Upper lobe of left lung (tissue), 6 donors: ENCODE results near the gene DLG5. TPM values are rescaled to one million over a fixed set of nuclear protein-coding genes. Genes with fewer than 3 reads are reported as not detected.
A peak's percentile ranks its signal among the peaks of the same experiment; 100 is the strongest.

Experiments used
- ATAC-seq, 2 donors: fragments of 200-7000 bp; cut with Tn5 transposase; one replicate each; pipeline ENCODE4 v1.9.1; 2022; ENCODE audit warnings: mild to moderate bottlenecking in 2 of 2, moderate library complexity in 2 of 2; ENCODE audit not compliant: low FRiP score in 2 of 2
- DNase-seq, 2 donors: peaks; one replicate each; pipeline ENCODE4 v3.0.0-alpha.2; 2019 to 2020
- H3K27ac ChIP-seq, 4 donors: fragments of 200-600 bp; sonication (generic); one replicate each; pipeline ENCODE4 v1.5.1; 2016 to 2019
- H3K27me3 ChIP-seq, 4 donors: fragments of 200-600 bp; sonication (generic); one replicate each; pipeline ENCODE4 v1.5.1; 2017 to 2019
- H3K36me3 ChIP-seq, 4 donors: fragments of 200-600 bp; sonication (generic); one replicate each; pipeline ENCODE4 v1.5.1; 2016 to 2019
- H3K4me1 ChIP-seq, 4 donors: fragments of 200-600 bp; sonication (generic); one replicate each; pipeline ENCODE4 v1.5.1; 2018 to 2019
- H3K4me3 ChIP-seq, 4 donors: fragments of 200-600 bp; sonication (generic); one replicate each; pipeline ENCODE4 v1.5.1; 2017 to 2019; ENCODE audit warnings: mild to moderate bottlenecking in 2 of 4, moderate library complexity in 1 of 4
- H3K9me3 ChIP-seq, 4 donors: fragments of 200-600 bp; sonication (generic); one replicate each; pipeline ENCODE4 v1.5.1; 2018 to 2019
- EP300 ChIP-seq, 4 donors: sonication (generic); formaldehyde crosslinking; IDR thresholded peaks; one replicate each; pipeline ENCODE4 v1.5.1; 2017; ENCODE audit warnings: antibody characterized with exemption in 4 of 4, control low read depth in 2 of 4
- POLR2A ChIP-seq, 4 donors: fragments of 450-650 bp; IDR thresholded peaks; one replicate each; pipeline ENCODE4 v1.5.1; 2016 to 2017; ENCODE audit warnings: antibody characterized with exemption in 4 of 4, mild to moderate bottlenecking in 2 of 4
- POLR2AphosphoS5 ChIP-seq, 2 donors: sonication (generic); formaldehyde crosslinking; IDR thresholded peaks; one replicate each; pipeline ENCODE4 v1.5.1; 2017; ENCODE audit warnings: antibody characterized with exemption in 2 of 2
- WGBS, 2 donors: methylation state at CpG; one replicate each; pipeline ENCODE4 v1.1.5; 2017 to 2018; 5-methylcytosine and 5-hydroxymethylcytosine counted together
- total RNA-seq, 6 donors: library from RNA; depleted of rRNA in 4 of 6; stranded (reverse); fragments of >200 nt in 4 of 6; gene quantifications; one replicate each; pipeline versions ENCODE4 v1.1.0 to v1.2.1, GENCODE V29; 2016 to 2021
- TF ChIP-seq, protein P1 (sequence below), 6 experiments: fragments of 450-650 bp in 4 of 6; fragments of 200-600 bp in 2 of 6; sonication (generic) in 2 of 6; IDR thresholded peaks; one replicate each; pipeline ENCODE4 v1.5.1; 2016 to 2019; ENCODE audit warnings: antibody characterized with exemption in 6 of 6
- donor health status: DM: no; HTN: no; CAD: no; lungs with moderate emphysema.
- donor health status: DM: no; HTN: yes; CAD: no; lungs with severe emphysema.

The DLG5 gene
- total RNA-seq, 6 donors from 2014 or later, result 14.6 to 51.3 (median 23.4) TPM

DNA sequence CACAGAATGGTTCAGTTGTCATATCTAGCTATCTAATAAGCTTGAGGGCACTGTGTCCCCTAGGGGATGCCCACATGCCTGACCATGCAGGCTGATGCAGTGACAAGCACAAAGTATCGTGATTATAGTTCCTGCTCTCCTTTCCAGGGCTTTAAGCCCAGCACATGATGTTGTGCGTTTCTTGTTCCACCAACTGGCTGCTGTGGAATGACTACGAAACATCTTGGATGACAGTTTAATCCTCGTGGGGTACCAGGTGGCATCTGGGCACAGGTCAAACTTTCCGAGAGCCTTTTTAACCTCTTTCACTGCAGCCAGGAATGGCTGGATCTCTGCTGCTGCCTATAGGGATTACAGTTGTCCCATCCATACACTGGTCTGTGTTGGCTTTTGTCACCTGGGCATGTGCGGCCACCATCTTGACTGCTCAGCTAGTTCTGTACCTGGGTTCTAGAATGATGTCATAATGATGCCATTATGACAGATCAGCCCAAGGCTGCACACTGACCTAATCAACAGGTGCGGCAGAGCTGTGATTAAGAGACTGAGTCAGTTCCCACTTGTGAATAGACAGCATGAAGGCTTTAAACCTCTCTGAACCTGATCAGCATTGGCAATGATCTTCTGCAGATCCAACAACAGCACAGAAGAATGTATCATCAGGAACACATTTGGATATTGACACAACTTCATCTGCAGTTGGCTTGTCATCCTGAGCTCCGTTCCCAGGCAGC lies 144.1 kb downstream of the DLG5 start:
- DNase-seq (no peak), ATAC-seq (no peak)
- TF ChIP-seq, protein P1, sequence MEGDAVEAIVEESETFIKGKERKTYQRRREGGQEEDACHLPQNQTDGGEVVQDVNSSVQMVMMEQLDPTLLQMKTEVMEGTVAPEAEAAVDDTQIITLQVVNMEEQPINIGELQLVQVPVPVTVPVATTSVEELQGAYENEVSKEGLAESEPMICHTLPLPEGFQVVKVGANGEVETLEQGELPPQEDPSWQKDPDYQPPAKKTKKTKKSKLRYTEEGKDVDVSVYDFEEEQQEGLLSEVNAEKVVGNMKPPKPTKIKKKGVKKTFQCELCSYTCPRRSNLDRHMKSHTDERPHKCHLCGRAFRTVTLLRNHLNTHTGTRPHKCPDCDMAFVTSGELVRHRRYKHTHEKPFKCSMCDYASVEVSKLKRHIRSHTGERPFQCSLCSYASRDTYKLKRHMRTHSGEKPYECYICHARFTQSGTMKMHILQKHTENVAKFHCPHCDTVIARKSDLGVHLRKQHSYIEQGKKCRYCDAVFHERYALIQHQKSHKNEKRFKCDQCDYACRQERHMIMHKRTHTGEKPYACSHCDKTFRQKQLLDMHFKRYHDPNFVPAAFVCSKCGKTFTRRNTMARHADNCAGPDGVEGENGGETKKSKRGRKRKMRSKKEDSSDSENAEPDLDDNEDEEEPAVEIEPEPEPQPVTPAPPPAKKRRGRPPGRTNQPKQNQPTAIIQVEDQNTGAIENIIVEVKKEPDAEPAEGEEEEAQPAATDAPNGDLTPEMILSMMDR (IDR thresholded peaks at IDR 0.05), result no peak
- TF ChIP-seq EP300 (IDR thresholded peaks at IDR 0.05) (no peak), POLR2A (IDR thresholded peaks at IDR 0.05) (no peak), POLR2AphosphoS5 (IDR thresholded peaks at IDR 0.05) (no peak)
- 98 to 100% methylated on average over 6 to 8 of the region's 8 CpGs for WGBS, 2 donors
- peaks cover 0 to 17% (median 3%) of the 10 kb centered on the region in 4 donors for H3K36me3 ChIP-seq
- no peaks in the 10 kb centered on the region for H3K4me1 ChIP-seq
- no peak overlapping the region for H3K4me3 ChIP-seq
- no peaks in the 10 kb centered on the region for H3K27me3 ChIP-seq
- H3K9me3 ChIP-seq, result peaks cover 0 to 4% (median under 1%) of the 10 kb centered on the region in 4 donors
- no peak overlapping the region for H3K27ac ChIP-seq

DNA sequence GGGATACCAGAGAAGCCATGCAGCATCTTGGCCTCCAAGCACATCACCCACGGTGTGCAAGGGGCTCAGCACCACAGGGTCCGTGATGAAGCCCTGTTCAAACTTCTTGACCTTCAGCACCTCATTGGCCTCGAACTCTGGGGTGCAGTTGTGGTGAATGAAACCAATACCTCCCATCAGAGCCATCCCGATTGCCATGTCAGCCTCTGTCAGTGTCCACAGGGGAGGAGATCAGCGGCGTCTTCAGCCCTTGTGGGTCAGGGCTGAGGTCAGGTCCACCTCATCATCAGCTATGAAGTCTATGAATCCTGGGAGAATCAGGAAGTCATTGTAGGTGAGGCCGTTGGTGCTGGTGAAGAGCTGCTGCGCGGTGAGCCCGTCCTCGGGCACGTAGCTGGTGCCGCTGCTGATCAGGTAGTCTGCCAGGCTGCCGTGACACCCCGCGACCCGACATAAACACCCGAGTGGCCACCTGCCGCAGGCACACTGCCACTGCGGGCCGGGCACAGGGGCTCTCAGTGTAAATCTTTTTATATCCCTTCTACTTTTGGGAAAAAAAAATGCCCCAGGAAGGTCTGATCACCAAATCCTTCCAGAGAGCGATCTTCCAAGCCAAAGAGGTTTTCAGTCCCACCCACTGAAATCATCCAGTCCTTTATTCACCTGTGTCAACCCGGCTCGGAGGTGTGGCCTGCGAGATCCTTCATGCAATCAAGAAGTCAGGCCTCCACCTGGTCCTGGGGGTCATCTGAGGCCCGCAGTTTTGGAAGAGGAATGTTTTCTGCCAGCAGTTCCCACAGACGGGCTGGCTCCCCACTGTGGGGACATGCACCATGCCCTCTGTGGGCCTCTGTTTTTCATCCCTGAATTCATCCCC lies 144.9 kb downstream of the DLG5 start:
- peaks cover 0 to 17% (median 3%) of the 10 kb centered on the region in 4 donors for H3K36me3 ChIP-seq
- DNase-seq, result peak in 1 of 2 donors; percentile 71
- H3K4me3 ChIP-seq, result no peak overlapping the region
- H3K27ac ChIP-seq, result no peak overlapping the region
- H3K4me1 ChIP-seq, result no peaks in the 10 kb centered on the region
- no peak for ATAC-seq
- TF ChIP-seq POLR2AphosphoS5 (IDR thresholded peaks at IDR 0.05), result no peak
- TF ChIP-seq, protein P1 (IDR thresholded peaks at IDR 0.05), result no peak
- no peak for TF ChIP-seq EP300 (IDR thresholded peaks at IDR 0.05)
- no peak for TF ChIP-seq POLR2A (IDR thresholded peaks at IDR 0.05)
- no peaks in the 10 kb centered on the region for H3K27me3 ChIP-seq
- 91 to 94% methylated on average over 21 to 27 of the region's 27 CpGs for WGBS, 2 donors
- H3K9me3 ChIP-seq, result peaks cover 3 to 12% (median 7%) of the 10 kb centered on the region in 4 donors

GRCh38 chr10:77780180-77780579 lies 146.4 kb downstream of the DLG5 start:
- no peak overlapping the region for H3K27ac ChIP-seq
- H3K4me1 ChIP-seq, result no peaks in the 10 kb centered on the region
- peaks cover 0 to 17% (median 3%) of the 10 kb centered on the region in 4 donors for H3K36me3 ChIP-seq
- H3K9me3 ChIP-seq, result peaks cover 3 to 17% (median 10%) of the 10 kb centered on the region in 4 donors
- 96 to 100% methylated on average over 2 to 9 of the region's 9 CpGs for WGBS, 2 donors
- no peak overlapping the region for H3K4me3 ChIP-seq
- H3K27me3 ChIP-seq, result no peaks in the 10 kb centered on the region
- no peak for TF ChIP-seq POLR2A (IDR thresholded peaks at IDR 0.05)
- no peak for TF ChIP-seq POLR2AphosphoS5 (IDR thresholded peaks at IDR 0.05)
- TF ChIP-seq, protein P1 (IDR thresholded peaks at IDR 0.05), result no peak
- no peak for TF ChIP-seq EP300 (IDR thresholded peaks at IDR 0.05)
- ATAC-seq (no peak), DNase-seq (no peak)

- H3K4me1 ChIP-seq, result no peaks in the 10 kb centered on the region
- no peak overlapping the region for H3K4me3 ChIP-seq
- peaks cover 0 to 5% (median 3%) of the 10 kb centered on the region in 4 donors for H3K36me3 ChIP-seq
- H3K9me3 ChIP-seq, result peaks cover 3 to 17% (median 10%) of the 10 kb centered on the region in 4 donors
- no peaks in the 10 kb centered on the region for H3K27me3 ChIP-seq
- ATAC-seq (no peak), DNase-seq (no peak)
- no peak overlapping the region for H3K27ac ChIP-seq
- WGBS, 2 donors, result 77 to 97% methylated on average over 5 of the region's 5 CpGs
- TF ChIP-seq, protein P1 (IDR thresholded peaks at IDR 0.05), result no peak
- no peak for TF ChIP-seq POLR2A (IDR thresholded peaks at IDR 0.05)
- no peak for TF ChIP-seq EP300 (IDR thresholded peaks at IDR 0.05)
- TF ChIP-seq POLR2AphosphoS5 (IDR thresholded peaks at IDR 0.05), result no peak
These were observed 150.1 kb downstream of the DLG5 start for GRCh38 chr10:77776487-77776886.
